ENCODE measurements around the gene PPBP.

GRCh38 chr4:73988061-73988460 is at the start of gene PPBP:
- TF ChIP-seq, protein P1, sequence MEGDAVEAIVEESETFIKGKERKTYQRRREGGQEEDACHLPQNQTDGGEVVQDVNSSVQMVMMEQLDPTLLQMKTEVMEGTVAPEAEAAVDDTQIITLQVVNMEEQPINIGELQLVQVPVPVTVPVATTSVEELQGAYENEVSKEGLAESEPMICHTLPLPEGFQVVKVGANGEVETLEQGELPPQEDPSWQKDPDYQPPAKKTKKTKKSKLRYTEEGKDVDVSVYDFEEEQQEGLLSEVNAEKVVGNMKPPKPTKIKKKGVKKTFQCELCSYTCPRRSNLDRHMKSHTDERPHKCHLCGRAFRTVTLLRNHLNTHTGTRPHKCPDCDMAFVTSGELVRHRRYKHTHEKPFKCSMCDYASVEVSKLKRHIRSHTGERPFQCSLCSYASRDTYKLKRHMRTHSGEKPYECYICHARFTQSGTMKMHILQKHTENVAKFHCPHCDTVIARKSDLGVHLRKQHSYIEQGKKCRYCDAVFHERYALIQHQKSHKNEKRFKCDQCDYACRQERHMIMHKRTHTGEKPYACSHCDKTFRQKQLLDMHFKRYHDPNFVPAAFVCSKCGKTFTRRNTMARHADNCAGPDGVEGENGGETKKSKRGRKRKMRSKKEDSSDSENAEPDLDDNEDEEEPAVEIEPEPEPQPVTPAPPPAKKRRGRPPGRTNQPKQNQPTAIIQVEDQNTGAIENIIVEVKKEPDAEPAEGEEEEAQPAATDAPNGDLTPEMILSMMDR (IDR thresholded peaks at IDR 0.05; ENCODE audit: insufficient read depth, low read length, poor library complexity, severe bottlenecking), result no peak
- TF ChIP-seq EZH2phosphoT487 (conservative IDR thresholded peaks at IDR 0.05; ENCODE audit: low read length), result no peak
